GM21423 (cell line): ENCODE results near the gene RB1.
"Not testable (repeated sequence)": the region's sequence is repeated elsewhere in the genome, so short reads cannot be mapped to it uniquely, and the experiment has no call there.

Experiments used
- ATAC-seq: cut with Tn5 transposase; IDR thresholded peaks from one replicate; pipeline ENCODE4 v1.9.1; 2021; ENCODE audit warnings: mild to moderate bottlenecking, moderate library complexity; ENCODE audit not compliant: unreplicated experiment

Gene RB1

GRCh38 chr13:48448285-48448958 lies 144.9 kb downstream of the RB1 start:
- no peak for ATAC-seq

- ATAC-seq, result no peak
These were observed 145.5 kb downstream of the RB1 start for GRCh38 chr13:48448959-48449614.

- no peak for ATAC-seq
These were observed 146.1 kb downstream of the RB1 start for GRCh38 chr13:48449656-48450055.

- ATAC-seq, result not testable (repeated sequence)
These were observed 147.6 kb downstream of the RB1 start for GRCh38 chr13:48451196-48451595.

GRCh38 chr13:48456546-48456945 lies 153.0 kb downstream of the RB1 start:
- ATAC-seq, result no peak

GRCh38 chr13:48457578-48458242 lies 154.2 kb downstream of the RB1 start:
- ATAC-seq, result no peak

GRCh38 chr13:48475230-48475629 lies 171.7 kb downstream of the RB1 start:
- no peak for ATAC-seq

GRCh38 chr13:48476215-48476614 lies 172.7 kb downstream of the RB1 start:
- no peak for ATAC-seq

- ATAC-seq, result no peak
These were observed 173.1 kb downstream of the RB1 start for GRCh38 chr13:48476686-48477085.

- ATAC-seq, result no peak
These were observed 173.8 kb downstream of the RB1 start for GRCh38 chr13:48477191-48477855.

- ATAC-seq, result no peak
These were observed 174.8 kb downstream of the RB1 start for GRCh38 chr13:48478391-48478790.

GRCh38 chr13:48483575-48483974 lies 180.0 kb downstream of the RB1 start:
- no peak for ATAC-seq

GRCh38 chr13:48485432-48485831 lies 181.9 kb downstream of the RB1 start:
- no peak for ATAC-seq

- no peak for ATAC-seq
These were observed 182.8 kb downstream of the RB1 start for GRCh38 chr13:48486362-48486761.

- no peak for ATAC-seq
These were observed 183.3 kb downstream of the RB1 start for GRCh38 chr13:48486836-48487235.

GRCh38 chr13:48487968-48488367 lies 184.4 kb downstream of the RB1 start:
- ATAC-seq, result no peak

- no peak for ATAC-seq
These were observed 185.4 kb downstream of the RB1 start for GRCh38 chr13:48488995-48489394.

GRCh38 chr13:48489666-48490065 lies 186.1 kb downstream of the RB1 start:
- no peak for ATAC-seq

- no peak for ATAC-seq
These were observed 186.7 kb downstream of the RB1 start for GRCh38 chr13:48490241-48490640.

GRCh38 chr13:48491423-48492095 lies 188.0 kb downstream of the RB1 start:
- no peak for ATAC-seq

GRCh38 chr13:48492096-48492440 lies 188.5 kb downstream of the RB1 start:
- ATAC-seq, result peak; percentile 48
